Hematopoietic multipotent progenitor cell treated with erythropoietin and hydrocortisone succinate and interleukin-3 and kit ligand, for 17 days (in vitro differentiated cells): Measurements from ENCODE around the gene CCNF.
"Not testable (repeated sequence)": the region's sequence is repeated elsewhere in the genome, so short reads cannot be mapped to it uniquely, and the experiment has no call there.

Experiments used
- DNase-seq: peaks from one replicate; pipeline ENCODE4 v3.0.0-alpha.2; 2015; ENCODE audit warnings: low spot score

CCNF gene

DNA sequence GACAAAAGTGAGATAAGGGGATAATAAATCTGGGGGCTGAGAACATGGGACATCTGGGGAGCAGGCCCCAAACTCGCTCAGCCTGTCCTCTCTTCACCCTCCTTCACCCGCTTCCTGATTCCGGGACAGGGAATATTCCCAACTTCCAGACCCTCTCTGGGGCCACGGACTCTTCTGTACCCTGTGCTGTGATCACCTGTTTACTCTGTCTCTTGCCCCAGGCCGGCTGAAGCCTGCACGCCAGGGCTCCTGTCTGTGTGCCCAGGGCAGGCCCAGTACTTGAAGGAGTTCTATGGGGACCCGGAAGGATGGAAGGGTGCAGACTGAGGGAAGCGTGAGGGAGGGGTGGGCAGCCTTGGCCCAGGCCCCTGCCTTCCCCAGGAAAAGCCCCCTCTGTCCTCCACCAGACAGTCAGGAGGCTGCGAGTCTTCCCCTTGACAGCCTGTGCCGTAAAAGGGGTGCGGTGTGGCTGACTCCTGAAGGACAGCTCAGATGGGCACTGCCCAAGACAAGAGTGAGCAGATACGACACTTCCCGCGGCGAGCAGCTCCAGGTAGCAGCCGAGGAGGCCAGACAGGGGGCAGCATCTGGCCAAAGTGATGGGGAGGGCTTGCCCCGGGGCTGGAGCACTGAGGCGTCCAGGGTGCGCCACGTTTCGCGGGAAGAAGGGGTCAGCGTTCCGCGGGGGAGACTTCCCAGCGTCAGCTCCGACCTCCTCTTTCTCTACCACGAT, 1.0 kb upstream of the CCNF start:
- peak; percentile 48 for DNase-seq

DNA sequence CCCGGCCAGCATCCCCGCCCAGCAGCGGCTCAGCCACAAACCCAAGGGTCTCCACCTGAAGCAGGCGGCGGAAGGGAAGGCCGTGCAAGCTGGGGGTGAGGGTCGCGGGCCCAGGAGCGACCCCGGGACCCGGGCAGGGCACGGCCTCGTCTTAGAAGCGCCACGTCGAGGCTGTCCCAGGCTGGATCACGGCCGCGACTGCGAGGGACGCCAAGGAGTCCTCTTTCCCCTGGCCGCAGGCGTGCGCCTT, 538 bp upstream of the CCNF start:
- no peak for DNase-seq

DNA sequence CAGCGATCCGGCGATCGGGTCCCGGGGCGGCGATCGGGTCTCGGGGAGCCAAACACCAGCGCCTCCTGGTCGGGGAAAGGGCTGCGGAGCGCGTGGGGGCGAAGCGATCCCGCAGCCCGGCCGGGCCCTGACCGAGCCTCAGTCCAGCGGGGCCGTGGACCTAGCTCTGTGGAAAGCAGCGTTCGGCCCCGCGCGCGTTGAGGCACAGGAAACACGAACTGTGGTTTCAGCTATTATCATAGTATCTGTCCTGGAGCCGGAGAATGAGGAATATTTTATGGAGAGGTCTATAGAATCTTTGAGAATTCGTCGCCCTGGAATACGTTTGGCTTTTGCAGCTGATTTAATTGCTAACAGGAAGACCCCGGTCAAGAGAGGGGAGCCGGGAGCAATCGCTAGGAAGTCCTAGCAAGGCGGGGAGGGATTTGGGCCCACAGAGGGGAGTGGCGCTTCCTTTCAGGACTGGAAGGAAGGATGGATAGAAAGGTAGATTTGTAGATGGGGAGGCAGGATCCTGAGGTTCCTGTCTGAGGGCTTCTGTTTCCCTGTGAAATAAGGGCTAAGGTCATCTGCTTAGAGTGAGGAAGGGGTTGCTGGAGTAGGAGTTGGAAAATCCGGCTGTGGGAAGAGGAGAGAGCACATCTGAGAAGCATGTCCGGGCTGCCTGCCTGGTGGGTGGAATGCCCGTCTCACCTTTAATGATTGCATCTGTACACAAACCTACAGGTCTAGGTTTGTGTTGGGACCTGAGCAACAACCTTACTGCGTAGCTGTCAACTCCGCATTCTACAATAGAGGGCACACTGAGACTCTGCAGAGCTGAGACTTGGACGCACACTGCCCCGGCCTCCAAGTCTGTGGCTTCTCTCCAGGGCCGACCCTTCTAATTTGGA, 770 bp downstream of the CCNF start:
- DNase-seq: no peak

DNA sequence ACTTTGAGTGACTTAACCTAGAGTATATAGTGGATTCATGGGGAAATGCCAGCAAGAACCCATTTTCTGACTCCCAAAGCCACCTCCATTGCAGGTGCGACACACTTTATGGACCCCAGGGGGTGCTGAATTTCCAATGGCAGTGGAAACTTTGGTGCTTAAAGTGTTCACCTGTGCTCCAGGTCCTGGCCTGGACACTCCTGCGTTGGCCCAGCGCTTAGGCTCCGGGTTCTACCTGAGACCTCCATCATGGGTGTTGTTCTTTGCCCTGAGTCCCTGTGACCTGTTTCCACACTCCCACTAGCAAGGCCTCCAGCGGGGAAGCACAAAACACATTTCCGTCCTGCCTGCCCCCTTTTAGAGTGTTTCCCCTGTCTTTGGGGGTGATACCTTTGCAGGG, 3.0 kb downstream of the CCNF start:
- DNase-seq: no peak

DNA sequence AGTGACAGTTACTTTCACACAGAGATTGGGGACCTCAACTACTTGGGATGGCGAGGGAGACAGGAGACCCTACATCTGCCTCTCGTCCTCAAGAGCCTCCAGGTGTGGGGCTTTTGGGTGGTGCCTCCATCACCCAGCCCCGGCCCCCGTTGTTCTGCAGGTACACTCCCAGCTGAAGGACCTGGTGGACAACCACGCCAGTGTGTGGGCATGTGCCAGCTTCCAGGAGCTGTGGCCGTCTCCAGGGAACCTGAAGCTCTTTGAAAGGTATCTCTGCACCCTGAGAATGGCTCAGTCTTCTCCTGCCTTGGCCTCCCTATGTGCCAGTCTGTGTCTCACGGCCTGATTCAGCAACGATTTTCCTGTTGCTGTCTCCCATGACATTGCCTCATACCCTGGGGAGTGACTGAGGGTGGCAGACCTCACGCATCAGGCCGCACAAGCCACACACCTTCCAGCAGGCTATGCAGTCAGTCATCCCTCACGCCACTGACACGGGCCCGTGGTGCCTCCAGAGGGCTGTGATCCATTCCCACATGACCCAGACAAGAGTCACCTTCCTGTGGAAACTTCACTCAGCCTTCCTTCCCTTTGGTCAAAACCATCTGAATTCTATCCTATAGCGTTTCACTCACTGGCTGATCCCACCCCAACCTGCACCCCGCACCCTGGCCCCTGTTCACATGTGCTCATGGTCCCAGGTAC, 3.7 kb downstream of the CCNF start:
- no peak for DNase-seq

DNA sequence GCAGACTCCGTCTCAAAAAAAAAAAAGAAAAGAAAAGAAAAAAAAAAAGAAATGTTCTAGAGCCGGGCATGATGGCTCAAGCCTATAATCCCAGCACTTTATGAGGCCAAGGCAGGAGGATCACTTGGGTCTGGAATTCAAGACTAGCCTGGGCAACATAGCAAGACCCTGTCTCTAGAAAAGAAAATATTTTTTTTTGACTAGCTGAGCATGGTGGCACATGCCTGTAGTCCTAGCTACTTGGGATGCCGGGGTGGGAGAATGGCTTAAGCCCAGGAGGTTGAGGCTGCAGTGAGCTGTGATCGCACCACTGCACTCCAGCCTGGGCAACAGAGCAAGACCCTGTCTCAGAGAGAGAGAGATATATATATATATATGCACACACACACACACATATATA, 6.0 kb downstream of the CCNF start:
- not testable (repeated sequence) for DNase-seq

DNA sequence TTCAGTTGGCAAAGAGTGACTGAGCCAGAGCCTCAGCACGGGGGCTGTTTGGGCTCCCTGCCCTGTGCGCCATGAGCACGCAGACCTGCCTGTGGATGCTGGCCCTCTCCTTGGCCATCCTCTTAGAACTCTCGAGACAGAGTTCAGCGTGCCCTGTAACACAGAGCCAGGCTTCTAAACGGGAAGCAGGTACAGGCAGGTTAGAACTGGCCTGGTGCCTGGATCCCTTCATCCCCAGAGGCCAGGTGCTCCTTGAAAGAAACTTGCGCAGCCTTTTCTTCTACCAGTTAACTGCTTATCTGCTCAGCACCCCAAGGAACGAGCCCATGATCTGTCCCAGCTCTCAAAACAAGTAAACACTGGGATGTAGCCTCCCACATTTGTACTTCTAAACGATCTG, 6.9 kb downstream of the CCNF start:
- DNase-seq: no peak

DNA sequence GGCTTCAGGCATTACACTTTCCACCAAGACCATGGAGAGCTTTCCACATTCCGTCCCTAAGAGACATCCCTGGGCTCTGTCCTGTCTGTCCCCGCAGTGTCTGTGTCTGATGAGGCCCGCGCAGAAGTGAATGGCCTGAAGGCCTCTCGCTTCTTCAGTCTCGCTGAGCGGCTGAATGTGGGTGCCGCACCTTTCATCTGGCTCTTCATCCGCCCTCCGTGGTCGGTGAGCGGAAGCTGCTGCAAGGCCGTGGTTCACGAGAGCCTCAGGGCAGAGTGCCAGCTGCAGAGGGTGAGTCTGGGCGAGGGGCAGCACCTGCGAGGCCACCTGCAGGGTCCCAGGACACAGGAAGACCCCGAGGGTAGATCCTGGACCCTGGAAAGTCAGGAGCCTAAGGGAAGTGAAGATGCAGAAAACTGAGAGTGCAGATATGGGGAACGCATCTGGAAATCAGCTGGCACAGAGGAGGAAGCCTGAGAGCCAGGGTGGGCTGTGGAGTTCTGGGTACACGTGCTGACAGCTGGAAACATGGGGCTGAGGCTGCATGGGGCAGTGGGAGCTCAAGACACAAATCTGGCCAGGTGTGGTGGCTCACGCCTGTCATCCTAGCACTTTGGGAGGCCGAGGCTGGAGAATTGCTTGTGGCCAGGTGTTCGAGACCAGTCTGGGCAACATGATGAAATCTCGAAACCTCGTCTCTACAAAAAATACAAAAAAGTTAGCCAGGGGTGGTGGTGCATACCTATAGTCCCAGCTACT, 8.0 kb downstream of the CCNF start:
- DNase-seq: no peak

DNA sequence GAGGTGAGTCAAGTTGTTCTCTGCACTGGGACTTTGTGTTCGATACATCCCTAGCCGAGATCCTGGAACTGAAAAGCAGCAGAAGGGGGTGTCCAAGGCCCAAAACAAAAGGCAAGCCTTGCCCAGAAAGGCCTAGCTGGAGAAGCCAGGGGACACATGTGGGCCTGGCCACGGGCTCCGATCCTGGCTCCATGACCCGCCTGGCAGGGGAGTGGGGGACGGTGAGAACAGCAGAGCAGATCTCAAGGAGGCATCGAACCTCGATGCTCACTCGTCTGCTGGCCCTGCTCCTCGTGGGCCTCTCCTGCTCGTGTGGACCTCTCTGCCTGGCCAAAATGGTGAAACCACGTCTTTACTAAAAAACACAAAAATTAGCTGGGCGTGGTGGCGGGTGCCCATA, 8.9 kb downstream of the CCNF start:
- DNase-seq: no peak

DNA sequence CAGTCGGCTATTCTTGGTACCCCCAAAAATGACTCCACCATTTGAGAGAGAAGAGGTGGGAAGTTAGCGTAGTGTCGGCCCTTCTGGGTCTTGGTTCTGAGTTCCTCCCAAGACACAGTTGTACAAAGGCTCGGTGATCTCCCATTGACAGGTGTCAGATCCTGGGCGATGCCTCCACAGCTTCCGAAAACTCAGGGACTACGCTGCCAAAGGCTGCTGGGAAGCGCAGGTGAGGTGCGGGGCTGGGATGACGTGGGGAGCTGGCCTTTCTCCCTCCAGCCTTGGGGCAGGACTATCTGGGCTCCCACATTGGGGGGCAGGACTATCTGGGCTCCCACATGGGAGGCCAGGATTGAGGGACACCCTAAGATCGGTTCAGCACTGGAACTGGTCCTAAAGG, 10.4 kb downstream of the CCNF start:
- DNase-seq: no peak

DNA sequence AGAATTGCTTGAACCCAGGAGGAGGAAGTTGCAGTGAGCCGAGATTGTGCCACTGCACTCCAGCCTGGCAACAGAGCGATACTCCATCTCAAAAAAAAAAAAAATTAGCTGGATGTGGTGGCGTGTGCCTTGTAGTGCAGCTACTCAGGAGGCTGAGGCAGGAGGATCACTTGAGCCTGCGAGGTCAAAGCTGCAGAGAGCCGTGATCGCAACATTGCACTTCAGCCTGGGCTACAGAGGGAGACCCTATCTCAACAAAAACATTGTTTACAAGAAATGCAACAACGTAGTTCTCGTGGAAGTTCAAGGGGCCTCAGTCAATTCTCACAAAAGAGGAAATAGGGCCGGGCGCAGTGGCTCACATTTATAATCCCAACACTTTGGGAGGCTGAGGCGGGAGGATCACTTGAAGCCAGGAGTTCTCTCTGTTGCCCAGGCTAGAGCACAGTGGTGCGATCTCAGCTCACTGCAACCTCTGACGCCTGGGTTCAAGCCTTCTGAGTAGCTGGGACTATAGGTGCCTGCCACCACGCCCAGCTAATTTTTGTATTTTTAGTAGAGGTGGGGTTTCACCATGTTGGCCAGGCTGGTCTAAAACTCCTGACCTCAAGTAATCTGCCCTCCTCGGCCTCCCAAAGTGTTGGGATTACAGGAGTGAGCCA, 12.0 kb downstream of the CCNF start:
- DNase-seq: not testable (repeated sequence)

DNA sequence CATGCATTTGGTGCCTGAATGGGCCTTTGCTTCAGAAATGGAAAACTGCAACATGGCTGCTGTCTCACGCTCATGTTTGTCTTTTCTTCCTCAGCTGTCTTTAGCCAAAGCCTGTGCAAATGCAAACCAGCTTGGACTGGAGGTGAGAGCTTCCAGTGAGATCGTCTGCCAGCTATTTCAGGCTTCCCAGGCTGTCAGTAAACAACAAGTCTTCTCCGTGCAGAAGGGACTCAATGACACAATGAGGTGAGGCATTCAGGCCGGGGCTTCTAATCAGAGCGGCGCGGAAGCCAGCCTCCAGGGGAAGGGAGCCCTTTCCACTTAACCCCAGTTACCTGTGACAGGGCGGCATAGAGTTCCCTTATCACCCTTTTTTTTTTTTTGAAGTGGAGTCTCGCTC, 14.3 kb downstream of the CCNF start:
- no peak for DNase-seq

DNA sequence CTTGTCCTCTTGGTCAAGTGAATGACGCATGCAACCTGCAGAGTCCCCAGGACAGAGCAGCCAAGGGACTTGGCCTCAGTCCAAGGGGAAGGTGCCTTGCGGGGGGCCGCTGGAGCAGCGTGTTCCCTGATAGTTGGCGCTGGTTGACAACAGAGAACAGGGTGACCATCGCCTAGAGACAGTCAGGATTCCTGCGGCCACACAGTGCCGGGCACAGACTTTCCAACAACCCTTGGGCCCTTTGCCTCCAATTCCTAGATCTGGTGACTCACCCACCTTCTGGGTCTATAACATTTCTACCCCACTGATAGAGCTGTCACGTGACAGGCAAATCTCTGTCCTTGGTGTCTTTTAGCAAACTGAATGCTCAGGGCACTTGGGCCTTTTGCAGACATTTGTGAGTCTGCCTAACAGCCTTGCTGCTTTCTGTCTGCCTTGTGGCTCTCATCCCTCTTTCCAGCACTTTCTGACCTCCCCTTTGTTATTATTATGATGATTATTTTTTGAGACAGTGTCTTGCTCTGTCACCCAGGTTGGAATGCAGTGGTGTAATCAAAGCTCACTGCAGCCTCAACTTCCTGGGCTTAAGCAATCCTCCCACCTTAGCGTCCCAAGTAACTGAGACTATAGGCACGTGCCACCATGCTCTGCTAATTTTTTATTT, 18.8 kb downstream of the CCNF start:
- DNase-seq: no peak

DNA sequence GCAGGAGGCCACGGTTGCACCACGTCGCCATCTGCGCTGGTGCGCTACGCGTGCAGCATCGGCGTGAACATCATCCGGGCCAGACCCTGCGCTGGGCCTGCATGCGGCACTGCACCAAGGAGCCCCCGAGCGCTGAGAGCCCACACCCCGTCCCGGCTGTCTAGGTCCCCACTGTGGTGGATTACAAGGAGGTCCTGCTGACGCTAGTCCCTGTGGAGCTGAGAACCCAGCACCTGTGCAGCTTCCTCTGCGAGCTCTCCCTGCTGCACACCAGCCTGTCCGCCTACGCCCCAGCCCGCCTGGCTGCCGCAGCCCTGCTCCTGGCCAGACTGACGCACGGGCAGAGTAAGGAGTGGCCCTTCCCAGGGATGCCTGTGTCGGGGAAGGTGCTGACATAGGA, 19.9 kb downstream of the CCNF start:
- DNase-seq: no peak

DNA sequence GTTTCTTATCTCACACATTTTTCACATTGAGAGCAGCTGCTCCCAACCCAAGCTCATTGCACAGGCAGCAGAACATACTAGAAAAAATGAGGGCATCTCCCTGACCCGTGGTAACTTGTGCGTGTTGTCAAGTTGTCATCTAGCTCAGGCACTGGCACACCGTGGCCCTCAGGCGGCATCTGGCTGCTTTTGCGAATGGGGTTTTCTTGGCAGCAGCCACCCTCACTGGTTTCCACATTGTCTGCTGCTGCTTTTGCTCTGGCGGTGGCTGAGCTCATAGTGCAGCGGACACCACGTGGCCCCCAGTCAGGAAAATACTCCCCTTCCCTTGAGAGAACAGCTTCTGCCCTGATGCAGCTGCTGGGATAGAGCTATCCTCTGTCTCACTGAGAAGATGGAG, 21.3 kb downstream of the CCNF start:
- DNase-seq: no peak

DNA sequence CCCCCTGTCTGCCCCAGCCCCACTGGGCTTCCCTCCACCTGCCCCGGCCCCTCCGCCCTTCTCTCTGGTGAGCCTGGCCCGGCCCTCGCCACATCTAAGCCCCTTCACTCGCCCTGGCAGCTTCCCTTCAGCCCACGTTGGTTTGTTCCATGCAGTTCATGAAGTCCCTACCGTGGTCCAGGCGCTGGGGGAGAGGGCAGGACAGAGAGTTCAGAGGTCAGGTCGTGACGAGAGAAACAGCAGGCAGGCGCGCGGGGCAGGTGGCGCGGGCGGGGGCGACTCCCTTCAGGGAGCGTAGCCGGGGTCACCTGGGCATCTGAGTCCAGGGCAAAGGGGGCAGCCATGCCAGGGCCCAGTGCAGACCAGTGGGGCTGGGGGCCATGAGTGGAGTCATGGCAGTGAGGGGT, 21.7 kb downstream of the CCNF start:
- DNase-seq: no peak

DNA sequence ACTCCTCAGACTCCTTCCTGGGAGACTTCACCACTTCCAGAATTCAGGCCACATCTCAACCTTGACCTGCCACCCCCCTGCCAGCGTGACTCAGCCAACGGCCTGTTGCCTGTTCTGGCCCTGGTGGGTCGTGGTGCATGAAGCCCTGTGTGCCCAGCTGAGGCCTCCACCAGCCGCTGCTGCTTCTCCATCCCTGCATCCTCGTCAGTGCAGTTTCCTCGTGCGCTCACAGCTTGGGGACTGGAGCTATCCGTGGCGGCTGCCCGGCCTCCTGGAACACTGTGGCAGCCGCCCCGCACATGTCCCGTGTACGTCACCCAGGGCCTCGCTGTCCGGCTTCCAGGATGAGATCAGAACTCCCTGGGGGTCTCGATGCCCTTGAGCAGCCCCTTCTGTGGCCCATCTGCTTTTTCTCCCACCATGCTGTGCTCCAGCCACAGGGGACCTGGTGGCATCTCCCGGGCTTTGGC, 22.6 kb downstream of the CCNF start:
- no peak for DNase-seq

DNA sequence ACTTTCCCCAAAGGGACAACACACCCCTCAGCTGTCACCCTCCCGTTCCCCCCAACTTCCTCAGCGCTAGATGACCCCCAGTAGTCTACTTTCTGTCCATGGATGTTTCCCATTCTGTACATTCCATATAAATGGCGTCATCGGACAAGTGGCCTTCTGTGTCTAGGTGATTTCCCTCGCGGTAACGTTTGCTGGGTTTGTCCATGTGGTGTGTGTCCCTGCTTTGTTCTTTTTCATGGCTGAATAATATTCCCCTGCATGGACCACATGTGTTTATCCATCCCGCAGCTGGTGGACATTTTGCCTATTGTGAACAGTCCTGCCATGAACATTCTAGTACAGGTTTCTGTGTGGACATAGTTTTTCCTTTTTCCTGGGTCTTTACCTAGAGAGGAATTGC, 23.4 kb downstream of the CCNF start:
- no peak for DNase-seq

DNA sequence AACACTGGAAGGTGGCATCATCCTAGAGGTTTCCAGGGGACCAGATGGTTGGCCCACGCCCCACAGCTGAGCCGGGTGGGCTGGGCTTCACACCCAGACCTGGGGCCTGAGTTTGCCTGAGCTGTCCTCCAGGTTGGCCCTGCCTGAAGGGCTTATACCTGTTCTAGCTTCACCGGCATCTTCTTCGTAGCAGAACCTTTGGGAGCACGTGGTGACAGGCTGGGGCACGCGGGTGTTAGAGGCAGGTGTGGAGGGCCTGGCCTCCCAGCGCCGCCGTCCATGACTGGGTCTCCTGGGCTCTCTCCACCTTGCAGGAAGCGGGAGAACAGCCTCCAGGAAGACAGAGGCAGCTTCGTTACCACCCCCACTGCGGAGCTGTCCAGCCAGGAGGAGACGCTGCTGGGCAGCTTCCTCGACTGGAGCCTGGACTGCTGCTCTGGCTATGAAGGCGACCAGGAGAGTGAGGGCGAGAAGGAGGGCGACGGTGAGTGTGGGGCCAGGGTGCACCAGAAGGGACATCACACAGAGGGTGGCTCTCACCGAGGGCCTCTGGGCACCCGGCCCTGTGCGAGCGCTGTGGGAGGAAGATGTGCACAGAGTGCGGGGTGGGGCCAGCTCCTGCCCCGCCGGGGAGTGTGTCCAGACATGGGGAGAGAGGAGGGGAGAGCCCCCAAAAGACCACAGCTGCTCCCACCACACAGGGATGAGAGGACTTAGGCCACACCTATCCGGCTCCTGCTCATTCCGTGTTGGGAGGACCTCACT, 26.0 kb downstream of the CCNF start:
- DNase-seq: no peak

DNA sequence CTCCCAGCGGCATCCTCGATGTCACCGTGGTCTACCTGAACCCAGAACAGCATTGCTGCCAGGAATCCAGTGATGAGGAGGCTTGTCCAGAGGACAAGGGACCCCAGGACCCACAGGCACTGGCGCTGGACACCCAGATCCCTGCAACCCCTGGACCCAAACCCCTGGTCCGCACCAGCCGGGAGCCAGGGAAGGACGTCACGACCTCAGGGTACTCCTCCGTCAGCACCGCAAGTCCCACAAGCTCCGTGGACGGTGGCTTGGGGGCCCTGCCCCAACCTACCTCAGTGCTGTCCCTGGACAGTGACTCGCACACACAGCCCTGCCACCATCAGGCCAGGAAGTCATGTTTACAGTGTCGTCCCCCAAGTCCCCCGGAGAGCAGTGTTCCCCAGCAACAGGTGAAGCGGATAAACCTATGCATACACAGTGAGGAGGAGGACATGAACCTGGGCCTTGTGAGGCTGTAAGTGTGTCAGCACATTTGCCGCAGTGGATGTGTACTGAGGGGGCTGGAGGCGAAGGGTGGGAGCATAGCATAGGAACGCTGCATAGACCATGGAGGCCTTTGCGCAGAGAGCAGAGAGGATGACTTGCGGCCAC, 27.4 kb downstream of the CCNF start:
- DNase-seq: no peak
